DND-41 (cell line): Measurements from ENCODE around the gene COX6B2.

Experiments used
- ATAC-seq: fragments of 200-7000 bp; cut with Tn5 transposase; 3 replicates; pipeline ENCODE4 v1.9.1; 2021; ENCODE audit warnings: low read depth; ENCODE audit not compliant: insufficient read depth
- DNase-seq: peaks from one replicate; pipeline ENCODE4 v3.0.0-alpha.2; 2020
- H2AFZ ChIP-seq: 2 replicates; pipeline ENCODE4 v1.6.0; 2012; ENCODE audit warnings: low read depth, low read length
- H3K27ac ChIP-seq: 2 replicates; pipeline ENCODE4 v1.5.1; 2012; ENCODE audit warnings: low read length, inconsistent platforms
- H3K27me3 ChIP-seq: fragments of 200-600 bp; sonication (generic); 2 replicates; pipeline ENCODE4 v1.6.0; 2012; ENCODE audit warnings: low read length, mild to moderate bottlenecking, inconsistent platforms; ENCODE audit not compliant: insufficient read depth, poor library complexity
- H3K36me3 ChIP-seq: 2 replicates; pipeline ENCODE4 v1.5.1; 2012; ENCODE audit warnings: low read length, inconsistent platforms; ENCODE audit not compliant: insufficient read depth
- H3K4me1 ChIP-seq: 2 replicates; pipeline ENCODE4 v1.5.1; 2012; ENCODE audit warnings: mild to moderate bottlenecking, low read length; ENCODE audit not compliant: insufficient read depth
- H3K4me2 ChIP-seq: 2 replicates; pipeline ENCODE4 v1.6.0; 2012; ENCODE audit warnings: mild to moderate bottlenecking, moderate library complexity, low read length, inconsistent platforms; ENCODE audit not compliant: insufficient read depth
- H3K4me3 ChIP-seq, 2 experiments: fragments of 200-600 bp in 1 of 2; shearing (Covaris generic) in 1 of 2; 2 replicates each; pipeline ENCODE4 v1.5.1; 2012 to 2016; ENCODE audit warnings: inconsistent platforms in 2 of 2, low read length in 2 of 2, mild to moderate bottlenecking in 2 of 2, low read depth in 1 of 2, moderate library complexity in 1 of 2
- H3K79me2 ChIP-seq: 2 replicates; pipeline ENCODE4 v1.6.0; 2012; ENCODE audit warnings: low read length, inconsistent platforms; ENCODE audit not compliant: insufficient read depth
- H3K9ac ChIP-seq: 2 replicates; pipeline ENCODE4 v1.6.0; 2012; ENCODE audit warnings: low read depth, mild to moderate bottlenecking, inconsistent platforms, low read length, moderate library complexity
- H3K9me3 ChIP-seq: 2 replicates; pipeline ENCODE4 v1.5.1; 2012; ENCODE audit warnings: low read length, moderate library complexity, mild to moderate bottlenecking, inconsistent platforms; ENCODE audit not compliant: insufficient read depth, severe bottlenecking
- H4K20me1 ChIP-seq: 2 replicates; pipeline ENCODE4 v1.6.0; 2012; ENCODE audit warnings: low read length; ENCODE audit not compliant: insufficient read depth
- EZH2 ChIP-seq: IDR thresholded peaks from 3 replicates; pipeline ENCODE4 v1.6.1; 2012; ENCODE audit warnings: borderline replicate concordance, low read depth, mild to moderate bottlenecking, moderate library complexity, low read length, inconsistent platforms; ENCODE audit not compliant: severe bottlenecking
- TF ChIP-seq, protein P1 (sequence below): IDR thresholded peaks from 2 replicates; pipeline ENCODE4 v1.5.1; 2012; ENCODE audit warnings: borderline replicate concordance, low read length, moderate library complexity, mild to moderate bottlenecking; ENCODE audit not compliant: poor library complexity, severe bottlenecking; ENCODE audit errors: extremely low read depth

The COX6B2 gene

DNA sequence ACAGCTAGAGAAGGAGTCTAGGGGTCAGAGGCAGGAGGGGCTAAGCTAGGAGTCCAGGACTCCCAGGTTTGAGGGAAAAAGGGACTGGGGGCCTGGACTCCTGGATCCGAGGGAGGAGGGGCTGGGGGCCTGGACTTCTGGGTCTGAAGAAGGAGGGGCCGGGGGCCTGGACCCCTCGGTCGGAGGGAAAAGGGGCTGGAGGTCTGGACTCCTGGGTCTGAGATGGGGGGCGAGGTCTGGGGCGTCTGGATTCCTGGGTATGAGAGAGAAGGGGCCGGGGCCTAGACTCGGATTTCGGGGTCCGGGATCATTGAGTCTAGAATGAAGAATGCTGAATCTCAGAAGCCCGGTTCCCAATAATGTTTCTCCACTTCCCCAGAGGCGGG lies 52.2 kb downstream of the COX6B2 start:
- Histone ChIP-seq H3K27me3 (no peaks in the 10 kb centered on the region), H3K4me3 (peak overlapping the region; percentile 74 to 93), H4K20me1 (no peaks in the 10 kb centered on the region), H3K36me3 (peaks cover 29% of the 10 kb centered on the region), H3K9ac (peak overlapping the region; percentile 92), H3K79me2 (peaks cover 14% of the 10 kb centered on the region), H3K4me1 (peaks cover 26% of the 10 kb centered on the region), H3K27ac (peak overlapping the region; percentile 96), H3K9me3 (no peaks in the 10 kb centered on the region), H3K4me2 (peak overlapping the region; percentile 92), H2AFZ (peak overlapping the region; percentile 99)
- DNase-seq (no peak), ATAC-seq (no peak)
- TF ChIP-seq EZH2: no peak
- TF ChIP-seq, protein P1, sequence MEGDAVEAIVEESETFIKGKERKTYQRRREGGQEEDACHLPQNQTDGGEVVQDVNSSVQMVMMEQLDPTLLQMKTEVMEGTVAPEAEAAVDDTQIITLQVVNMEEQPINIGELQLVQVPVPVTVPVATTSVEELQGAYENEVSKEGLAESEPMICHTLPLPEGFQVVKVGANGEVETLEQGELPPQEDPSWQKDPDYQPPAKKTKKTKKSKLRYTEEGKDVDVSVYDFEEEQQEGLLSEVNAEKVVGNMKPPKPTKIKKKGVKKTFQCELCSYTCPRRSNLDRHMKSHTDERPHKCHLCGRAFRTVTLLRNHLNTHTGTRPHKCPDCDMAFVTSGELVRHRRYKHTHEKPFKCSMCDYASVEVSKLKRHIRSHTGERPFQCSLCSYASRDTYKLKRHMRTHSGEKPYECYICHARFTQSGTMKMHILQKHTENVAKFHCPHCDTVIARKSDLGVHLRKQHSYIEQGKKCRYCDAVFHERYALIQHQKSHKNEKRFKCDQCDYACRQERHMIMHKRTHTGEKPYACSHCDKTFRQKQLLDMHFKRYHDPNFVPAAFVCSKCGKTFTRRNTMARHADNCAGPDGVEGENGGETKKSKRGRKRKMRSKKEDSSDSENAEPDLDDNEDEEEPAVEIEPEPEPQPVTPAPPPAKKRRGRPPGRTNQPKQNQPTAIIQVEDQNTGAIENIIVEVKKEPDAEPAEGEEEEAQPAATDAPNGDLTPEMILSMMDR: no peak

GRCh38 chr19:55301459-55302317 lies 52.8 kb downstream of the COX6B2 start:
- H2AFZ ChIP-seq: peak overlapping the region; percentile 99
- ATAC-seq: peak; percentile 87
- H3K79me2 ChIP-seq: peaks cover 14% of the 10 kb centered on the region
- no peaks in the 10 kb centered on the region for H3K9me3 ChIP-seq
- peak overlapping the region; percentile 74 to 93 for H3K4me3 ChIP-seq
- H3K4me1 ChIP-seq: peaks cover 26% of the 10 kb centered on the region
- H3K27ac ChIP-seq: peak overlapping the region; percentile 96
- TF ChIP-seq, protein P1: peak; percentile 98
- TF ChIP-seq EZH2: no peak
- no peaks in the 10 kb centered on the region for H3K27me3 ChIP-seq
- no peaks in the 10 kb centered on the region for H4K20me1 ChIP-seq
- DNase-seq: peak; percentile 95
- H3K4me2 ChIP-seq: peak overlapping the region; percentile 92
- peak overlapping the region; percentile 92 for H3K9ac ChIP-seq
- H3K36me3 ChIP-seq: peaks cover 24% of the 10 kb centered on the region

DNA sequence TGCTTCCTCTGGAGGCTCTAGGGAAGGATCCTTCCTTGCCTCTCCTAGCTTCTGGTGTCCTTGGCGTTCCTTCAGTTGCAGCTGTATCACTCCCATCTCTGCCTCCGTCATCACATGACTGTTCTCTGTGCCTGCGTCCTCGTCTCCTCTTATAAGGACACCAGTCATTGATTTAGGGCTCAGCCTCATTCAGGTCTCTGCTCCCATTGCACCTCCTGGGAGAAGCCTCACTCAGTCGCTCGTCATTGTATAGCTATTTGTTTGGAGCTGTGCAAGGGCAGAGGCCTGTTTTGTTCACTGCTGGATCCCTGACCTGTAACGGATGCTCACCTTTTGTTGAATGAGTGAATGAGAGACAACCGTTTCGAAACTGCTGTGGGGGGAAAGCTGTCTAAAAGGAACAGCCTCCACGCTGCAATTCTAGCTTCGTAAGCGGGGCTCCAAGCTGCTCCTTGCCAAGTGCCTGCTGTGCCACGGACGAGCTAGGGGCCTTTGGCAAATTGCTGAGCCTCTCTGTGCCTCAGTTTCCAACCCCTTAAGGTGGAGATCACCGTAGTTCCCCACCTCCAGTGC lies 53.5 kb downstream of the COX6B2 start:
- H3K4me3 ChIP-seq: 0 out of 4 replicates have a peak overlapping the region, but pooled peaks of 1 of the 2 experiments have one; percentile 93
- no peaks in the 10 kb centered on the region for H3K9me3 ChIP-seq
- no peaks in the 10 kb centered on the region for H3K27me3 ChIP-seq
- no peaks in the 10 kb centered on the region for H4K20me1 ChIP-seq
- peaks cover 14% of the 10 kb centered on the region for H3K79me2 ChIP-seq
- TF ChIP-seq EZH2: no peak
- TF ChIP-seq, protein P1: no peak
- no peak for ATAC-seq
- H3K4me2 ChIP-seq: peak overlapping the region; percentile 92
- H3K36me3 ChIP-seq: peaks cover 17% of the 10 kb centered on the region
- H3K9ac ChIP-seq: peak overlapping the region; percentile 92
- peak overlapping the region; percentile 99 for H2AFZ ChIP-seq
- peaks cover 26% of the 10 kb centered on the region for H3K4me1 ChIP-seq
- no peak for DNase-seq
- no peak overlapping the region; the same call in 1 of the 2 replicates for H3K27ac ChIP-seq
